Measurements from ENCODE around the gene HSDL2. TPM values are rescaled to one million over a fixed set of nuclear protein-coding genes. Genes with fewer than 3 reads are reported as not detected.

The HSDL2 gene
- total RNA-seq, 2 experiments from 2014 or later, result 24.7 to 30.9 TPM

GRCh38 chr9:112422417-112423148 is 42.7 kb downstream of the HSDL2 start:
- peaks cover 7% of the 10 kb centered on the region for H3K36me3 Mint-ChIP-seq (ENCODE audit: low read depth)
- peaks cover 5% of the 10 kb centered on the region for H3K4me1 Mint-ChIP-seq
- no peak overlapping the region for H3K4me3 Mint-ChIP-seq
- DNase-seq (no peak), ATAC-seq (no peak)
- H3K9me3 Mint-ChIP-seq (ENCODE audit: low read depth), result no peaks in the 10 kb centered on the region
- intact Hi-C loops (cut with DNase I, micrococcal nuclease), result no loop called here
- H3K27me3 Mint-ChIP-seq, result no peaks in the 10 kb centered on the region
- CTCF ChIA-PET, result no interaction called here
- H3K27ac Mint-ChIP-seq, result no peak overlapping the region
- POLR2A ChIA-PET, result no interaction called here

DNA sequence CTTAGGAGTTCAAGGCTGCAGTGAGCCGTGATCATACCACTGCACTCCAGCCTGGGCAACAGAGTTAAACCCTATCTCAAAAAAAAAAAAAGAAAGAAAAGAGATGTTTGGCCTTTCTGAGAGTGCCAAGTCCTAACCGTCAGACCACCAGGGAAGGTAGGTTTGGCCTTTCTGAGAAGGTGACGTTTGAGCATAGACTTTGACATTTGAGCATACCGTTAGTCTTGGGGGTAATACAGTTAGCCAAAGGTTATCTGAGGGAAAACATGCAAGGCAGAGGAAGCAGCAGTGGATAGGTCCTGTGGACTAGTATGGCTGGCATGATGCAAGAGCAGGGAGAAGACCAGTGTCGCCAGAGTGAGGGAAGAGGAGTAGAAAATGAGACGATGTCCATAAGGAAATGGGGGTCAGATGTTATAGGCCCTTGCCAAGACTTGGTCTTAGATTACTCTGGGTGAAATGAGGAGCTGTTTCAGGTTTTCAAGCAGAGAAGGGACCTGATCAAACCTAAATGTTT is 50.2 kb downstream of the HSDL2 start:
- CTCF ChIA-PET, result no interaction called here

GRCh38 chr9:112433499-112434392 is 53.8 kb downstream of the HSDL2 start:
- H3K4me1 Mint-ChIP-seq, result no peaks in the 10 kb centered on the region
- no peak for DNase-seq

More for the DNA sequence above, 50.2 kb downstream of the HSDL2 start:
- H3K4me3 Mint-ChIP-seq, result no peak overlapping the region
- peaks cover 6% of the 10 kb centered on the region for H3K36me3 Mint-ChIP-seq (ENCODE audit: low read depth)
- ATAC-seq (no peak), DNase-seq (no peak)
- H3K27me3 Mint-ChIP-seq, result no peaks in the 10 kb centered on the region
- no peaks in the 10 kb centered on the region for H3K9me3 Mint-ChIP-seq (ENCODE audit: low read depth)
- no peaks in the 10 kb centered on the region for H3K4me1 Mint-ChIP-seq
- POLR2A ChIA-PET, result no interaction called here
- H3K27ac Mint-ChIP-seq, result no peak overlapping the region
- intact Hi-C loops (cut with DNase I, micrococcal nuclease), result no loop called here

DNA sequence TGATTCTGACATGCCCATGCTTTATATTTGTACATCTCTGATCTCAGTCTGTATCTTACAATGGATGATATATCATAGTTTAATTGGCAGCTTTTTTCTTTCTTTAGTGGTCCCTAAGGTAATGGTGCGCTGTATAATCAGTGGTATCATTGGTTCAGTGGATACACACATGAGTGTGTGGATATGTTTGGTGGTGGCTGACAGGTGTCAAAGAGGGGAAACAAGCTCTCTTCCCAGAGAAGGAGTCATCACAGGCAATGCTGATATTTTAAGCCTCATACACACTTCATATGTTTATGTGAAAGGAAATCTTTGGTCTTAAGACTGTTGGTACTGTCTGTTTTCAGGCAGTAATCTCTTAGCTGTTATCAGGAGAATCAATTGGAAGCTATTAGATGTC is 54.6 kb downstream of the HSDL2 start:
- DNase-seq, result no peak
- intact Hi-C loops (cut with DNase I, micrococcal nuclease), result no loop called here
- ChIA-PET POLR2A (no interaction called here), CTCF (interaction anchor here (1.2 kb wide), 1 partner anchor 25 kb away, joined by 3 read pairs; no protein-coding TSS in a partner anchor)
- H3K36me3 Mint-ChIP-seq (ENCODE audit: low read depth), result peaks cover 3% of the 10 kb centered on the region
- H3K27ac Mint-ChIP-seq, result no peak overlapping the region
- ATAC-seq, result no peak
- H3K9me3 Mint-ChIP-seq (ENCODE audit: low read depth), result no peaks in the 10 kb centered on the region
- no peak overlapping the region for H3K4me3 Mint-ChIP-seq
- no peaks in the 10 kb centered on the region for H3K27me3 Mint-ChIP-seq
- no peaks in the 10 kb centered on the region for H3K4me1 Mint-ChIP-seq

More at GRCh38 chr9:112433499-112434392, 53.8 kb downstream of the HSDL2 start:
- no peak for ATAC-seq
- H3K27ac Mint-ChIP-seq, result no peak overlapping the region
- POLR2A ChIA-PET, result interaction anchor here (1.0 kb wide), 1 partner anchor 10 kb away, joined by 6 read pairs; no protein-coding TSS in a partner anchor
- no peak overlapping the region for H3K4me3 Mint-ChIP-seq
- CTCF ChIA-PET, result interaction anchor here (1.0 to 1.2 kb wide), 2 partner anchors 19 to 25 kb away, joined by 3 read pairs; no protein-coding TSS in a partner anchor
- H3K36me3 Mint-ChIP-seq (ENCODE audit: low read depth), result peaks cover 3% of the 10 kb centered on the region
- no peaks in the 10 kb centered on the region for H3K9me3 Mint-ChIP-seq (ENCODE audit: low read depth)
- intact Hi-C loops (cut with DNase I, micrococcal nuclease), result no loop called here
- no peaks in the 10 kb centered on the region for H3K27me3 Mint-ChIP-seq

DNA sequence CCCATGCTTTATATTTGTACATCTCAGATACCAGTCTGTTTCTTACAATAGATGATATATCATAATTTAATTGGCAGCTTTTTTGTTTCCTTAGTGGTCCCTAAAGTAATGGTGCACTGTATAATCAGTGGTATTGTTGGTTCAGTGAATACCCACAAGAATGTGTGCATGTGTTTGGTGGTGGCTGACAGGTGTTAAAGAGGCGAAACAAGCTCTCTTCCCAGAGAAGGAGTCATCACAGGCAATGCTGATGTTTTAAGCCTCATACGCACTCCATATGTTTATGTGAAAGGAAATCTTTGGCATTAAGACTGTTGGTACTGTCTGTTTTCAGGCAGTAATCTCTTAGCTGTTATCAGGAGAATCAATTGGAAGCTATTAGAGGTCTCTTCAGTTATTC is 57.5 kb downstream of the HSDL2 start:
- no peak for ATAC-seq
- H3K27me3 Mint-ChIP-seq, result no peaks in the 10 kb centered on the region
- no peak for DNase-seq
- no peak overlapping the region for H3K27ac Mint-ChIP-seq
- no peaks in the 10 kb centered on the region for H3K9me3 Mint-ChIP-seq (ENCODE audit: low read depth)
- H3K4me1 Mint-ChIP-seq, result no peaks in the 10 kb centered on the region
- H3K4me3 Mint-ChIP-seq, result no peak overlapping the region
- ChIA-PET POLR2A (interaction anchor here (0.6 kb wide), 1 partner anchor 11 kb away, joined by 5 read pairs; no protein-coding TSS in a partner anchor), CTCF (no interaction called here)
- intact Hi-C loops (cut with DNase I, micrococcal nuclease), result no loop called here
- H3K36me3 Mint-ChIP-seq (ENCODE audit: low read depth), result no peaks in the 10 kb centered on the region

GRCh38 chr9:112439171-112439570 is 59.3 kb downstream of the HSDL2 start:
- Mint-ChIP-seq H3K9me3 (ENCODE audit: low read depth) (no peaks in the 10 kb centered on the region), H3K4me3 (no peak overlapping the region), H3K4me1 (no peaks in the 10 kb centered on the region), H3K36me3 (ENCODE audit: low read depth) (no peaks in the 10 kb centered on the region), H3K27me3 (no peaks in the 10 kb centered on the region), H3K27ac (no peak overlapping the region)
- ATAC-seq (no peak), DNase-seq (no peak)
- CTCF ChIA-PET, result interaction anchor here (1.3 to 1.6 kb wide), 2 partner anchors 11 to 354 kb away, joined by 3 to 6 read pairs; no protein-coding TSS in a partner anchor
- POLR2A ChIA-PET, result no interaction called here
- intact Hi-C loops (cut with DNase I, micrococcal nuclease), result no loop called here

DNA sequence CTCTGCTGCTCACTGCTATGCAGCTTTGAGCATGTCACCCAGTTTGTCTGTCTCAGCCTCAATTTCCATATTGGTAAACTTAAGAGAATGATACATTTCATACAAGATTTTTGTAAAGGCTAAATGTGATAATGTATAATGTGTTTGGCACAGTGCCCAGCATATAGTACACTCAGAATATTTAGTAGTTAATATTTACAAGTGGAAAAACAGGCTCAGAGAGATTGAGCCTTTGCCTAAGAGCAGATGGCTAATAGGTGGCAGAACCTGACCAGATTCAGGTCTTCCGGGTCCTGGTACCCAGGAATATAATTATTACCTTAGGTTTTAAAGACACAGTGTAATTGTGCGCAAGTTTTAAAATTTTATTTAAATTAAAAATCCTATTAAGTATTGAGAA is 59.9 kb downstream of the HSDL2 start:
- Mint-ChIP-seq H3K36me3 (ENCODE audit: low read depth) (no peaks in the 10 kb centered on the region), H3K4me3 (no peak overlapping the region), H3K27ac (no peak overlapping the region), H3K9me3 (ENCODE audit: low read depth) (no peaks in the 10 kb centered on the region), H3K4me1 (no peaks in the 10 kb centered on the region), H3K27me3 (no peaks in the 10 kb centered on the region)
- ChIA-PET CTCF (interaction anchor here (1.3 to 1.6 kb wide), 2 partner anchors 10 to 353 kb away, joined by 3 to 6 read pairs; no protein-coding TSS in a partner anchor), POLR2A (no interaction called here)
- DNase-seq (no peak), ATAC-seq (no peak)
- intact Hi-C loops (cut with DNase I, micrococcal nuclease), result loop anchor here (5.0 to 10.0 kb wide), 3 partner anchors 225 to 352 kb away; partner anchors contain the start of gene INIP (in 1 of the 2)

DNA sequence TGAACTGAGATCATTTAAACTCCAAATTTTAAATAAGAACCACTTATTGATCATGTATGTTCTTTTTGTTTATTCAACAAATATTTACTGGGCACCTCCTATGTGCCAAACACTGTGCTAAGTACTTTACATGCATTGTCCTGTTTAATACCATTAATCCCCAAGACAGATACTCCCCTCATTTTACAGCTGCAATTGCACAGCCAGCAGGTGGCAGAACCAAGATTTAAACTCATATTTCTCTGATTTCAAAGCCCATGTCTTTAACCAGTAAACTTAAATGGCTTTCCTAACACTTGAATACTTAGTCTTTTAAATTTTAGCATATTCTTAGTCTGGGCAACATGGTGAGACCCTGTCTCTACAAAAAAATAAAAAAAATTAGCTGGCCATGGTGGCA is 63.3 kb downstream of the HSDL2 start:
- ChIA-PET POLR2A (no interaction called here), CTCF (interaction anchor here (0.6 to 2.6 kb wide), 7 partner anchors 14 to 376 kb away, joined by 3 to 10 read pairs (median 3); no protein-coding TSS in a partner anchor)
- Mint-ChIP-seq H3K36me3 (ENCODE audit: low read depth) (peaks cover 3% of the 10 kb centered on the region), H3K27me3 (no peaks in the 10 kb centered on the region), H3K27ac (no peak overlapping the region), H3K4me1 (no peaks in the 10 kb centered on the region), H3K4me3 (no peak overlapping the region), H3K9me3 (ENCODE audit: low read depth) (no peaks in the 10 kb centered on the region)
- intact Hi-C loops (cut with DNase I, micrococcal nuclease), result loop anchor here (5.0 to 10.0 kb wide), 3 partner anchors 222 to 349 kb away; partner anchors contain the start of gene INIP (in 1 of the 2)
- ATAC-seq (no peak), DNase-seq (peak; percentile 33)

DNA sequence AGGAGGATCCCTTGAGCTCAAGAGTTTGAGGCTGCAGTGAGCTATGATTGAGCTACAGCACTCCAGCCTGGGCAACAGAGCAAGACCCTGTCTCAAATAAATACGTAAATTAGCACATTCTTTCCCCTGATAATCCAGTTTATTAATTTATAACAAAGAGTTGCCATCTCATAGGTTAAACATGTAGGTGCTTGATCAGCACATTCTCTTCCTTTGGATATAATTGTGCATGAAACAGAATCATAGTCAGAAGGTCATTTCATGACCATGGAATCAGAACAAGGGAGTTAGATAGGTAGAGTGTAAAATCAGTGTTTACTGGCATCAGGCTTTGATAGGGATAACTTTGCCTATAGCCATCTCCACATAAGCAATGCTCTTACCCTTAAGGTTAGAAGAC is 63.7 kb downstream of the HSDL2 start:
- no peak for ATAC-seq
- Mint-ChIP-seq H3K9me3 (ENCODE audit: low read depth) (no peaks in the 10 kb centered on the region), H3K4me3 (no peak overlapping the region), H3K27me3 (no peaks in the 10 kb centered on the region), H3K36me3 (ENCODE audit: low read depth) (peaks cover 3% of the 10 kb centered on the region), H3K27ac (no peak overlapping the region), H3K4me1 (no peaks in the 10 kb centered on the region)
- POLR2A ChIA-PET, result interaction anchor here (0.6 kb wide), 2 partner anchors 10 to 18 kb away, joined by 4 to 6 read pairs; no protein-coding TSS in a partner anchor
- DNase-seq, result no peak
- CTCF ChIA-PET, result interaction anchor here (0.6 to 2.6 kb wide), 6 partner anchors 14 to 350 kb away, joined by 3 to 10 read pairs (median 3); no protein-coding TSS in a partner anchor
- intact Hi-C loops (cut with DNase I, micrococcal nuclease), result loop anchor here (5.0 to 10.0 kb wide), 3 partner anchors 221 to 349 kb away; partner anchors contain the start of gene INIP (in 1 of the 2)

DNA sequence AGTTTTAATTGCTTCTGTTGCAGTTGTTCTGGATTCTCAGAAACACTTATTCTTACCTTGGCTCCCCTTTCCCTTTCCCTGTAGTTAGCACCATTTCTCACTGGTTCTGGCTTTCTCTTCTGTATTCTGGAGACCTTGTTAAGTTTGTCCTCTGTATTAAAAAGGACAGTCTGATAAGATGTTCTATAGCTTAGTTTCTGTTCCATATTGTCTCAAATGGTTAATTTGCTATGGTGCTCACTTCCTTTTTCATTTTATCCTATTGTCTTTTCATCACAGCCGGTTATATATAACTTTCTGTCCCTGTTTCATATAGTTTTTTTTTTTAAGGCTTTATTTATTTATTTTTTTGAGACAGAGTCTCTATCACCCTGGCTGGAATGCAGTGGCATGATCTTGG is 65.3 kb downstream of the HSDL2 start:
- ChIA-PET CTCF (interaction anchor here (0.6 to 2.6 kb wide), 2 partner anchors 17 to 87 kb away, joined by 3 to 10 read pairs; no protein-coding TSS in a partner anchor), POLR2A (interaction anchor here (0.7 kb wide), 1 partner anchor 9 kb away, joined by 3 read pairs; no protein-coding TSS in a partner anchor)
- Mint-ChIP-seq H3K4me1 (no peaks in the 10 kb centered on the region), H3K4me3 (no peak overlapping the region), H3K9me3 (ENCODE audit: low read depth) (no peaks in the 10 kb centered on the region), H3K27me3 (no peaks in the 10 kb centered on the region), H3K36me3 (ENCODE audit: low read depth) (peaks cover 3% of the 10 kb centered on the region), H3K27ac (no peak overlapping the region)
- ATAC-seq (no peak), DNase-seq (no peak)
- intact Hi-C loops (cut with DNase I, micrococcal nuclease), result loop anchor here in 1 of 2 experiments (10.0 kb wide), 1 partner anchor 220 kb away; no protein-coding TSS in a partner anchor

DNA sequence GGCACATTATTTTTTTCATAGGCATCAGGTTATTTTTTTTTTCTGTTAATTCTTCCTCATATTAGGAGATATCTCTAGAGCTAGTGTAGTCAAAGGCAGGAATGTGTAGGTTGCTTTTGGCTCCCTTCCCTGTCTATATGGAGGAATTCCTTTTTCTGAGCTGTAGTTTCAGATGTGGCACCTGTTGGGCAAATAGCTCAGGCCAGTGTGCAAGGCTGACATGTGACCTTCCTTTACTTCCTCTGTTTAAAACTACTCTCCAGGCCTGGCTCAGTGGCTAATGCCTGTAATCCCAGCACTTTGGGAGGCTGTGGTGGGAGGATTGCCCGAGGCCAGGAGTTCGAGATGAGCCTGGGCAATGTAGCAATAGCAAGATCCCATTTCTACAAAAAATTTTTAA is 66.2 kb downstream of the HSDL2 start:
- no peak overlapping the region for H3K27ac Mint-ChIP-seq
- no peaks in the 10 kb centered on the region for H3K4me1 Mint-ChIP-seq
- CTCF ChIA-PET, result interaction anchor here (1.4 to 2.6 kb wide), 2 partner anchors 16 to 348 kb away, joined by 3 to 10 read pairs; no protein-coding TSS in a partner anchor
- no peaks in the 10 kb centered on the region for H3K27me3 Mint-ChIP-seq
- no peak for DNase-seq
- peaks cover 3% of the 10 kb centered on the region for H3K36me3 Mint-ChIP-seq (ENCODE audit: low read depth)
- no peak for ATAC-seq
- intact Hi-C loops (cut with DNase I, micrococcal nuclease), result loop anchor here in 1 of 2 experiments (10.0 kb wide), 1 partner anchor 219 kb away; no protein-coding TSS in a partner anchor
- H3K9me3 Mint-ChIP-seq (ENCODE audit: low read depth), result no peaks in the 10 kb centered on the region
- no peak overlapping the region for H3K4me3 Mint-ChIP-seq
- POLR2A ChIA-PET, result interaction anchor here (0.7 kb wide), 1 partner anchor 8 kb away, joined by 3 read pairs; no protein-coding TSS in a partner anchor
